ENCODE results near the gene SLC9A8.
A peak's percentile ranks its signal among the peaks of the same experiment; 100 is the strongest.

SLC9A8 gene

DNA sequence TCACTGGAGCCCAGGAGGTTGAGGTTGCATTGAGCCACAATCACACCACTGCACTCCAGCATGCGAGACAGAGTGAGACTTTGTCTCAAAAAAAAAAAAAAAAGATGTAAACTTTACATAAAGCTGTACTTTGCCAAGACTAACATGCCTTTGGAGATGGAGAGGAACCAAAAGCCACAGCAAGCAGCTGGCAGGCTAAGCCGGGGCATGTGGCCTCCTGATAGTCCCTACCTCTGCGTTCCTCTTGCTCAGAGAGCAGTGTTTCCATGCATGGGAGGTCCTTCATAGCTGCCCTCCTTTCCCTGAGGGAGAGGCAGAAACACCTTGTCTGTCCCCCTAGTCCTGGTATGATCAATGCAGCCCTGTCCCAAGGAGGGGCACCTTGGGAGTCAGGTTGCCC is 67.5 kb downstream of the SLC9A8 start:
- DNase-seq (ENCODE audit: low spot score), result no peak

DNA sequence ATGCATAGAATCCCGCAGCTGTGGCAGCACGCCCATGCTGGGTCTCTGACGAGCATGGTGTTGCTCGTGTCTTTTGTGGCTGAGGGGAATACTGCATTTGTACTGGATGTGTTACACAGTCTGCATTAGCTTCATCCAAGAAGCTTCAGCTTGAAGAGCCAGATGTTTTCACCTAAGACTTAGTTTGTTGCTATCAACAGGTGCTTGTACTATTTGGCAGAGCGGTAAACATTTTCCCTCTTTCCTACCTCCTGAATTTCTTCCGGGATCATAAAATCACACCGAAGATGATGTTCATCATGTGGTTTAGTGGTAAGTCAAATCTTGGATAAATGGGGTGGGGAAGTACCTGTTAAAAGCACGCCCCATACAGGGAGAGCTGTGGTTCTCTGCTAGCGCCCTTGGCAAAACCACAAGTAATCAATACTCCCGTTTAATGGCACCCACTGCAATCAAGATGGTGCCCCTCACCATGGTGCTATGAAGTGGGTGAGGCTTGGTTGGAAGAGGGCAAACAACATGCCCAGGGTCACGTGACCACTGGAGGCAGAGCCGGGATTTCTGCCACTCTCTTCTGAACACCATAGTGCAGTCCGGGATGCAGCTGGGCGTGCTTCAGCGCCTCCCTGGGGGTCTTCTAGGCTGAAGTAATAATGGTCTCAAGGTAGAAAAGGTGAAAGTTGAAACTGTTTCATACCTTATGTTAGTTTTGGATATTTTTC is 68.3 kb downstream of the SLC9A8 start:
- no peak for DNase-seq (ENCODE audit: low spot score)

DNA sequence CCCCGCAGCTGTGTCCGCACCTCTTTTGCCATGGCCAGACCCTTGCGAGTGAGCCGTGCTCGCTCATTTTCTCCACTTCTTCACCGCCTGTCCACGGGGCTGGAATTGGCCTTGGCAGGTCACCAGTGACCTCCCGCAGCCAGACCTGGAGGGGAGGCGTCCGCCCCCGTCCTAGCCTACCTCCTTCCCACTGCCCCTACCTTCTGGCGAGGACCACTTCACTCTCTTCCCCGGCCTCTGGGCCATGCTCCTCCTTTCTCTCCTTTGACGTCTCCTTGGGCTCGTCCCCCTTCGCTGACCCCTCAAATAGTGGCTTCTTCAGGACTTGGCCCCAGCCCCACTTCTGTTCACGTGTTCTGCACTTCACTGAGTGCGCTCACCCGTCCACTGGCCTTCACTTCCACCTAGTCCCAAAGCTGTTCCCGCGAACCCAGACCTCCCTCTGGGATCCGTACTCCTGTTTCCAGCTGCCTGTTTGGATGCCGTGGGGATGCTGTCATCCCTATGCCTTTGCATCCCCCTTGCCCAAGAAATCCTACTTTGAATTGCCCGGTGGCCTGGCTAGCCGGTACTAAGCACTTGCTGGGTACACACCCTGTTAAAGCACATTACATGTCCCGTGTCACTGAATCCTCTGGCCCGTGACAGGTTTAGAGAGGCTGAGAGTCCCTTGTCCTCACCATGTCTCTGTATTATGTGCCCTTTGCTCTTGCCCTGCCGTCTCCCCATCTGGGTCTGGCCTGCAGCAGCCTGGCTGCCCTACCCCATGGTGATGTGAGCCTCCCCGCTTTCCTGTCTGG is 69.7 kb downstream of the SLC9A8 start:
- no peak for DNase-seq (ENCODE audit: low spot score)

DNA sequence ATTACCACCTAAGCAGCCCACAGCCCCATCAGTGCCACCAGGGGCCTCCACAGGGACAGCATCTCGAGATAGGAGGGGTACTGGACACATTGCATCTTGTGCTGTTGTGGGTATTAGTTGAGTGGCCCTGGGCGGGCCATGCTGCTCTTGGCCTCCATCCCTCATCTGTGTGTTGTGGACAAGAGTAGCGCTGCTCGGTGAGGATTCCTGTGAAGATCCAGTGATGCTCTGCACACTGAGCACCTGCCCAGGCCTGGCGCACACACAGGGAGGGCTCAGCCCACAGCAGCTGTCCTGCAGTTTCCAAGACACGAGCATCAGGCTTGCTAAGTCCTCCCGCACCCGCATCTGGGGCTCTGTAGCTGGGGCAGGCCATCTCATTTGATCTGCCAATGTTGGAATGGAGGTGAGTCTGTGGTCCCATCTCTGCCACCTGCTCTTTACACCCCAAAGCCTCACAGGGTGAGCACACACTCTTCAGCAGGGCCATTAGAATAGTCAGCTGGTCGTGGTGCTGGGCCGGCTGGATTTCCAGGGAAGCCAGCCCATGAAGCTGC is 70.7 kb downstream of the SLC9A8 start:
- DNase-seq (ENCODE audit: low spot score), result no peak

DNA sequence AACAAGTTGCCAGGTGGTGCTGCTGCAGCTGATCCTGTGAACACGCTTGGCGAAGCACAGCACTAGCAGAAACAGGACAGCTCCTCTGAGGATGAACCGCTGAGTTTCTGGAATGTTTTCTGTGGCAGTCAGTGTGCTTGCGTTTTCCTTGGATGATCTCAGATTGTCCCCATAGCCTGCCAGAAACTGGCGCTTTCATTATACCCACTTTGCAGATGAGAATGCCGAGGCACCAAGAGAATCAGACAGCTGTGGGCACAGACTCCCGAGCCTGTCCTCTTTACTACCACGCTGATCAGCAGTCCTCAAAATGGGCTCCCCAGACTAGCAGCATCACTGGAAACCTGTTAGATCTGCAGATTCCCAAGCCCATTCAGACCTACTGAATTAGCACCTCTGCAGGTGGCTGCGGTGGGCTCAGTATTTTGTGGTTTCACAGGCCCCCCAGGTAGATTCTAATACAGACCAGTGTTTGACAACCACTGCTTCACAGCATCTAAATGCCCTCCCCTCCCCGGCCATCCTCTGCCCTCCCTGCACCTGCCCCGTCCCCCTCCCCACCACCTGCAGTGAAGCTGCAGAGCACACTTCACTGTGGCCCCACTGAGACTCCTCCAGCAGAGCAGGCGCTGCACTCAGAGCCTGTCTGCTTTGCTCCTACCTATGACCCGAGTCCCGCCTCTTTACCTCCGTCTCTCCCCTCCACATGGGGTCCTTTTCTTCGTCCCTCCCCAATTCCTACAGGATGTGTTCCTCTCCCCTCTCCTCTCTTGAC is 73.1 kb downstream of the SLC9A8 start:
- no peak for DNase-seq (ENCODE audit: low spot score)

DNA sequence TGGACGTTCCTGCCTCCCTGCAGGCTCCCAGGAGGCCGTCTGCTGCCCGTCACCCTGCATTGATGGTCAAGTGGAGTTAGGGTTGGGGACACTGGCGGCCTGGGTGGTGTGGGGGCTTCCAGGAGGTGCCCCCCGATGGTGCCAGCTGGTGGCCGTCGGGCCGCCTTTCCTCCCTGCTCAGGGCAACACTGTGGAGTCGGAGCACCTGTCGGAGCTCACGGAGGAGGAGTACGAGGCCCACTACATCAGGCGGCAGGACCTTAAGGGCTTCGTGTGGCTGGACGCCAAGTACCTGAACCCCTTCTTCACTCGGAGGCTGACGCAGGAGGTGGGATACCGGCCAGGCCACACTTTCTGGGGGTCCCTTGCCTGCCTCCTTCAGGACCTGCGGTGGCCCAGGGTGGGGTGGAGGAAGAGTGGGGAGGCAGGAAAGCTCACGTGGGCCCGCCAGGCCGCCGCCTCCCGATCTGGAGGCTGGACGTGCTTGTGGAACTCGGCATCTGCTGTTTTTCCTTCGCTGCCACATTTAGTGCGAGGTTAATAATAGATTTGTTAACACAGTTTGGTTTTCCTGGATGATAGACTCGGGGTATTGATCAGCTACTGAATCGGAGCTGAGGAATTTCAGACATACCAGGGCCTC is 74.1 kb downstream of the SLC9A8 start:
- no peak for DNase-seq (ENCODE audit: low spot score)

DNA sequence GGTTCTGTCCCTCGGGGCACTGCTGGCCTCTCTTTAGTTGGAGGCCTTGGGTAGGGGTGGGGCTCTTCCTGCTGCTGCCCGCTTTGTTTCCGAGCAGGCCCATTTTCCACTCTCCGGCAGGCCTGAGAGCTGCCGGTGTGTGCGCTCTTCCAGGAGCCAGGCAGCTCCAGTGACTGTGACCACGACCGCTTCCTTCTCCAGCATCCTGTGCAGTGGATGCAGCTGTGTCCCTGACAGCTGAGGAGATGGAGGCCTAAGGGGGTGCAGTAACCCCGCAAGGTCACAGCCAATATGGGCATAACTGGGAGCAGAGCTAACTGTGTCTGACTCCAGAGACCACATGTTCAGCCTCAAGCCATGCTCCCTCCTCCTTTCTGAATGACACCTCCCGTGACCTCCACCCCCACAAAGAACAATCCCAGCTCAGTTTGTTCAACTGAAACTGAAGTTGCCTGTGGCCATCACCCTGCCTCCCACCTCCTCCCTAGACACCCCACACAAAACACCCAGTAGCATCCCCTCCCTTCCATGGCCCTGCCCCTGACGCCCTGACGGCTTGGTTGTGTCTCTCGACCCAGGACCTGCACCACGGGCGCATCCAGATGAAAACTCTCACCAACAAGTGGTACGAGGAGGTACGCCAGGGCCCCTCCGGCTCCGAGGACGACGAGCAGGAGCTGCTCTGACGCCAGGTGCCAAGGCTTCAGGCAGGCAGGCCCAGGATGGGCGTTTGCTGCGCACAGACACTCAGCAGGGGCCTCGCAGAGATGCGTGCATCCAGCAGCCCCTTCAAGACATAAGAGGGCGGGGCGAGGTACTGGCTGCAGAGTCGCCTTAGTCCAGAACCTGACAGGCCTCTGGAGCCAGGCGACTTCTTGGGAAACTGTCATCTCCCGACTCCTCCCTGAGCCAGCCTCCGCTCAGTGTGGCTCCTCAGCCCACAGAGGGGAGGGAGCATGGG is 74.9 kb downstream of the SLC9A8 start:
- DNase-seq (ENCODE audit: low spot score), result no peak

DNA sequence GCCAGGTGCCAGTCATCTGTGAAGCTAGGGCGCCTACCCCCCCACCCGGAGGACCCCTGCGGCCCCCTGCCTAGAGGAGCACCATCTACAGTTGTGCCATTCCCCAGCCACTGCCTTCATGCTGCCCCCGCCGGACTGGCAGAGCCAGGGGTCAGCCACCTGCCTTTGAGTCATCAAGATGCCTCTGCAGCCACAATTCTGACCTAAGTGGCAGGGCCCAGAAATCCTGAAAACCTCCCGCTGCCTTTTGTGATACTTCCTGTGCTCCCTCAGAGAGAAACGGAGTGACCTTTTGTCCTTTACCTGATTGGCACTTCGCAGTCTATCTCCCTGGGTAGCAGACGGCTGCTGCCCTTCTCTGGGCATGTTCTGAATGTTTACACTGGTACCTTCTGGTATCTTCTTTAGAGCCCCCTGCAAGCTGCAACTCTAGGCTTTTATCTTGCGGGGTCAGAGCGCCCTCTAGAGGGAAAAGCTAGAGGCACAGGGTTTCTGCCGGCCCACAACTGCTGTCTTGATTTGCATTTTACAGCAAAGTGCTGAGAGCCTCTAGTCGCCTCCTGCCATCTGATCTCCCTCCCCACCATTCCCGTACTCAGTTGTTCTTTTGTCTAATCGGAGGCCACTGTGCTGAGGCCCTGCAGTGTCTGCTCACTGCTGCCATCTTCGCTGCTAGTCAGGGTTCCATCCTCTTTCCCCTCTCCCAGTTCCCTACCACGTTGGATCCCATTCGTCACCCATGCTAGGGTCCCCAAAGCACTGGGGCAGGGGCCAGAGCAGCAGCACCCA is 75.8 kb downstream of the SLC9A8 start:
- peak; percentile 25 for DNase-seq (ENCODE audit: low spot score)

DNA sequence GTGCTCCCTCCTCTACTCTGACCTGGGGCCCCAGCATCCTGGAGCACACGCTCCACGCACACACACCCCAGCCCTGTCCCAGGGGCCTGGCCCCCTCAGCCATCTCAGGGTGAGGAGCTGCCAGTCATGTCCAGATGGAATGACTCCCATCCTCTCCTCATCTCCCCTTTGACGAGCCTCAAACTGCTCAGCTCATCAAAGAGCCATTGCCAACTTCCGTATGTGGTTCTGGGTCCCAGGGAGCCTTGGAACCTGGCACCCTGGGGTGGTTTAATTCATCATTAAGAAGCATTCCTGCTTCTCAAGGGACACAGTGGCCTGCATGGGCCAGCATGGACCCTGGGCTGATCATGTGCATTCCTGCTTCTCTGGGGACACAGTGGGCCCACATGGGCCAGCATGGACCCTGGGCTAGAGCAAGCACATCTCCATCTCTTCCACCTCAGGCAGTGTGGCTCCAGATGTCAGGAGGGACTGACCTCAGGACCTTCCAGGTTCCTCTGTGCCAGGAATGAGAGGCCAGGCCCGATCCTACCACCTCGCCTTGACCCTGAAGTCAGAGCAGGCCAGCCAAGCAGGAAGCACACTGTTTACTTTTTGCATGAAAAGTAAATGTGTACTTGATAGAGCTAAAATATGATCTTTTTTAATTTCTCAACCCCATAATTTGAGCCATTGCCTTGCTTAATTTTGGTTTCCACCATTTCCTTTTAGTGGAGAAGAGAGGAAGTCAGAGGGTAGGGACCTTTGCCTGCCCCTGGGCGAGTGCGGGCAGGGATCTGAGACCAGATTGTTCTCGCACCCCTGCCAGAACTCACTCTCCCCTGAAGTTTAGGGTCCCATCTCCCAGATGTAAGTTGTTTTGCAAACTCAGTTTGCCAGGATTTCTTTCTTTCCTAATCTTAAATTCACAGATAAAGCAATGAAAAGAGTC is 76.6 kb downstream of the SLC9A8 start:
- no peak for DNase-seq (ENCODE audit: low spot score)

DNA sequence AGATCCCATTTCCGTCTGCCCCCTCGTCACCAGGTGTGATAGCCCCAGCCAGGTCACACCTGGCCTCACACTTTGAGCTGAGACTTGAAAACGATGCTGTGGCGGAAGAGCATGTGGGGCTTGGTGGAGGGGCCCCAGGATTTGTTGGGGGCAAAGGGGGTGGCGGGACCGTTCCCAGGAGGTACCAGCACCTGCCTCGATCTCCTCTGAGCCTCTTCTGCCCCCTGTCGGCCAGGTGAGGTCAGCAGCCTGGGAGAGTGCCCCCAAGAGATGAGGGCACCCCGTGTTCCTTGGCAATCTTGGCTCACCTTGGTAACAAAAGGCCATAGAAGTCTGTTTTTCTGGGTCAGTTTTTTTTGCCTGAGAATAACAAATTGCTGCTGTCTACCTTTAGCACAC is 77.3 kb downstream of the SLC9A8 start:
- no peak for DNase-seq (ENCODE audit: low spot score)

DNA sequence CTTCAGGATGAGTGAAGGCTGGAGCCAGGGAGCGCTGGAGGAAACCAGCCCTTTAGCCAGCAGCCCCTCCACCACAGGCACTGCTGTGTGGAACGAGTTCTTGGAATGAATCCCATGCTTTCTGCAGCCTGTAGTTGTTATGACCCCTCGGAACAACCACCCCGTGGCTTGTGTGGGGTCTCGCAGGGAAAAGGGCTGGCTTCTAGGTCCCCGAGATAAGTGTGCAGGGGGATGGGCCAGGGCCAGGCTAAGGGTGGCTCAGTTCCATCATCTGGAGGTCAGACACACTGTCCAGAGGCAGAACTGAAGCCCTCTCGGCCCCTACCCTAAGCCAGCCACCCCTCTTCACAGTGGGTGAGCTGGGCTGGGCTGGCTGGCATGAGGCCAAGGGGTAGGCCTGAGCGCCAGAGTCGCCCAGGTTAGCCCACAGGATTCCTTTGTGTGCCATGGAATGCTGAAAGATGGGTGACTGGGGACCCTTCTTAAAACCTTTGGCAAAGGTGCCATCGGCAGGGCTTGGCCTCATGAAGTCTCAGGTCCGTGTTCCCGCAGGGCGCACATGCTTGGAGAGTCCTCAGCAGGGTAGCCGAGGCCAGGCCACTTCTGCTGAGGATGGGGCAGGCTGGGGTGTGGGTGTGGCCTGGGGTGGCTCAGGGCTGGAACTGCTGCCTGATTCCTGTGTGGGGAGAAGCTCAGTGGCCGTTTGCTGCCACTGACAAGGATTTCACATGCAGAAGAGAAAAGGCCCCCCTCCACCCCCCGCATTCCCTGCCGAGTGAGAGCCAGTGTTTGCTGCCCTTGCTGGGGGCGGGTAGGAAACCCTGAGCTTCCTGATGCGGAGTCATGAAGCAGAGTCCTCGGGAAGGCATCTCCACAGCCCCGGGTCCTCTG is 78.1 kb downstream of the SLC9A8 start:
- DNase-seq (ENCODE audit: low spot score), result no peak

DNA sequence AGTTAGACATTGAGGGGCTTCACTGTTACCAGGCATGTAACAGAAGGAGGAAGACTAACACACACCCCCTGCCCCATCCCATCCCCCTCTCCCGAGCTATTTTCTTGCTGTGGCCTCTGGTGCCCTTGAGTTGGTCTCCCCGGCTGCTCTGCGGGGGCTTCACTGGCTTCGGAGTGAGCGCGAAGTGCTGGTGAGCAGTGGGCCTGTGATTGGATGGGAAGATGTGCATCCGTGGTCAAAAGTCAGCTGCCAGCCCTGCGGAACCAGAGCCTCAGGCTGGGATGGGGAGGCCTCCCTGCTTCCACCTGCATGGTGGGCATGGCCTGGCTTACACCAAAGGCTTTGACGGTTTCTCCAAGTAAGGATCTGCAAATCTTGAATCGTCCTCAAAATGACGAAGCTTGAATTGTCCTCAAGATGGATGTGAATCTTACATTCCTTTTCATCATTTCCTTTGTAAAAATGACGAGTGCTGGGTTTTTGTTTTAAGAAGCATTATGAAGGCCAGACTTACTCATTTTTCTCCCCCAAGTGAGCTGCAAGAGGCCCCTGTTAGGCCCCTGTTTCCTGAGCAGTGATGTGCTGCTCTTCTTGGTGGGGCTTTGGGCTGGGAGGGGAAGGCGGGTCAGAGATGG is 79.0 kb downstream of the SLC9A8 start:
- DNase-seq (ENCODE audit: low spot score), result no peak

DNA sequence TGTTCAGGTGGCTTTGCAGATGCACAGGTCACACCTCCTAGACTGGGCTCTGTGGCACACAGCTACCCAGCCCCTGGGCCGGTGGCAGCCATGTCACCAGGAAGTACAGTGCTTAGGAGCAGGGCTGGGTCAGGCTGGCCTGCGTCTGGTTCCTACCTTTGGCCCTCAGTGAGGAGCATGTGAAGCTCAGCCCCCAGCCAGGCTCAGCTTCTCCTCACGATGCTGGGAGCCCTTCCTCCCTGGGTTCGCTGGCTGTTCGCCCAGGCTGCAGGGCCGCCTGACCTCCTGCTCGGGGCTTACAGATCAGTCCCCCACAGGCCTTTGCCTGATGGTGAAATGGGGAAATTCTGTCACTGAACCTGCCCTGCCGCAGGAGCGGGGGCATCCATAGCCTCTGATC is 79.6 kb downstream of the SLC9A8 start:
- no peak for DNase-seq (ENCODE audit: low spot score)

DNA sequence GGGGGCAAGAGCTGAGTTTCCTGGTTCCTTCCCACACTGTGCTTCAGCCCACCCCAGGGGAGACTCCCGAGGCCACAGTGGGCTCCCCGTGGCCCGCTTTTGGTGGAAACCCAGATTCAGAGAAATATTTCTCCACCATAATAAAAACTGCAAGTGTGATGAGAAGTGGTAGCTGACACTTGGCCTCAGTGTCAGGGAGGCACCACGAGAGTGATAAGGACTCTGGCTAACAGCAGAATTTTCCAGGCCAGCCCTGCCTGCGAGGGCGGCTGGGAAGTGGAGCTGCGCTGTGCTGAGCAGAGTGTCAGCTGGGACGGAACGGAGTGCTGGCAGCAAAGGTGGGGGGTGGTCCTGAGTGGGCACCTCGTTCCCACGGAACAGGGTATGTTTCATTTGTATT is 80.2 kb downstream of the SLC9A8 start:
- no peak for DNase-seq (ENCODE audit: low spot score)

DNA sequence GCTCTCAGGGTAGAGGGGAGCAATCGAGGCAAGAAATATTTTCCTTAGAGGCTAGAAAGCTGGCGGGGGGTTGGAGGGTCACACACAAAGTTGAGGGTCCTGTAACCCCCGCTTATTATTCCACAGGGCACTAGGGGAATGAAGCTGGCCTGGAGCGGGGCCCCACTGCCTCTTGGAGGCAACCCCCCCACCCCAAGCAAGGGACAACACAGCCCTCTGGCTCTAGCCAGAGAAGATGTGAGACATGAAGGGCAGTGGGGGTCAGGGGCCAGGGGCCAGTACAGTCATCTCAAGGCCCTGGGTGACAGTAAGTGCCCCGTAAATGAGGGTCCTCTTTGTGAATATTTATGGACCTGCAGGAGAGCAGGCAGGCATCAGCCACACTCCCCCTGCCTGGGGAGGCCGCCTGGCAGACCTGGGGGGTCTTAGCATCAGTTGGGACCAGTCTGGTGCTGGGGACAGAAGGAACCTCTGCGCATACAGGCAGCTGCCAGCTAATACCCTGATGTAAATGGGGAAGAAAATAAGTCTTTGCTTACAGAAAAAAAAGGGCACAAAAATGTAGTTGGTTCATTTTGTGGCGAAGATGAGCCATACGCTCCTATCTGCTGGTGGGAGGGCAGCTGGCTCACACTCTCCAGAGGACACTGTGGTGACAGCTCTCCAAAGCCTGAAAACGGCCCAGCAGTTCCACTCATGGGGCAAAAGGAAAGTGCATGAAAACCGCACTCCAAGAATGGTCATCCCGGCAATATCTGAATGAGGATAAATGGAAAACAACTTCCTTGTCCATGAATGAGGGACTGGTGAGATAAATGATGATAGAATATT is 80.8 kb downstream of the SLC9A8 start:
- no peak for DNase-seq (ENCODE audit: low spot score)

DNA sequence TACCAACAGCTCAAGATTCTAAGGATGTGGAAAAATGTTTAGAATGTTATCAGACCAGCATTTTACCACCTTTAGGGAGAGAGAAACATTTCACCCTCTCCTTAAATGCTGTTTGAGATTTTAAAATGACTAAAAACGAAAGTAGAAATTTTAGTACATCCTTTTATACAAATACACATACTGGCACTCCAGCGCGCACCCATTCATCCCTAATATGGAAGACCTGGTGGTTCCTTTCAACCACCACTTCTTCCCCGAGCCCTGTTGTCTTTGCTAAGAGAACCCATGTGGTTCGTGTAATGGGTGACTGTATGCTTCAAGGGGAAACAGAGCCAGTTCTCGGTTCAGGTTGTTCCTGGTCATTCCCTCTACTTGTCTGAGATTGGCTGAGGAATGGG is 81.4 kb downstream of the SLC9A8 start:
- DNase-seq (ENCODE audit: low spot score), result no peak

All from LoVo (cell line).